Gastroesophageal sphincter (tissue), 4 donors: ENCODE measurements around the gene SPAST. TPM values are rescaled to one million over a fixed set of nuclear protein-coding genes. Genes with fewer than 3 reads are reported as not detected.
"Not testable (repeated sequence)": the region's sequence is repeated elsewhere in the genome, so short reads cannot be mapped to it uniquely, and the experiment has no call there.

Experiments used
- ATAC-seq: fragments of 150-250 bp; one replicate; pipeline ENCODE4 v1.9.1; 2016; ENCODE audit warnings: mild to moderate bottlenecking, moderate library complexity
- H3K27ac ChIP-seq, 4 donors: fragments of 200-600 bp; sonication (generic) in 3 of 4; 1 replicate in 3 of 4; 2 replicates in 1 of 4; pipeline ENCODE4 v1.5.1; 2016 to 2019
- H3K27me3 ChIP-seq: fragments of 200-600 bp; sonication (generic); one replicate; pipeline ENCODE4 v1.5.1; 2019
- H3K36me3 ChIP-seq, 2 donors: fragments of 200-600 bp; sonication (generic); one replicate each; pipeline ENCODE4 v1.5.1; 2019; ENCODE audit warnings: control low read depth in 1 of 2
- H3K4me1 ChIP-seq, 3 donors: fragments of 200-600 bp; sonication (generic); 1 replicate in 2 of 3; 2 replicates in 1 of 3; pipeline ENCODE4 v1.5.1; 2016 to 2019; ENCODE audit warnings: control low read depth in 2 of 3
- H3K4me3 ChIP-seq, 2 donors: fragments of 200-600 bp; sonication (generic); one replicate each; pipeline ENCODE4 v1.5.1; 2019; ENCODE audit warnings: mild to moderate bottlenecking in 1 of 2, moderate library complexity in 1 of 2
- H3K9me3 ChIP-seq, 3 donors: fragments of 200-600 bp; sonication (generic); one replicate each; pipeline ENCODE4 v1.5.1; 2017 to 2019; ENCODE audit warnings: control low read depth in 2 of 3
- CTCF ChIP-seq, 4 experiments: fragments of 200-600 bp in 2 of 4; fragments of 450-650 bp in 2 of 4; sonication (generic) in 1 of 4; IDR thresholded peaks; one replicate each; pipeline ENCODE4 v1.5.1; 2017 to 2019; ENCODE audit warnings: antibody characterized with exemption in 4 of 4, mild to moderate bottlenecking in 2 of 4, moderate library complexity in 2 of 4
- EP300 ChIP-seq: sonication (generic); formaldehyde crosslinking; IDR thresholded peaks from one replicate; pipeline ENCODE4 v1.6.1; 2017; ENCODE audit warnings: antibody characterized with exemption, mild to moderate bottlenecking
- POLR2A ChIP-seq, 2 donors: fragments of 450-650 bp; IDR thresholded peaks; one replicate each; pipeline ENCODE4 v1.6.1; 2017; ENCODE audit warnings: antibody characterized with exemption in 2 of 2, mild to moderate bottlenecking in 2 of 2, moderate library complexity in 1 of 2
- POLR2AphosphoS5 ChIP-seq: sonication (generic); formaldehyde crosslinking; IDR thresholded peaks from one replicate; pipeline ENCODE4 v1.6.1; 2017; ENCODE audit warnings: antibody characterized with exemption
- WGBS, 2 donors: methylation state at CpG; one replicate each; pipeline ENCODE4 v1.1.5; 2018; ENCODE audit warnings: low coverage in 1 of 2; 5-methylcytosine and 5-hydroxymethylcytosine counted together
- total RNA-seq, 4 donors: library from RNA; depleted of rRNA; stranded (reverse); fragments of >200 nt; gene quantifications; one replicate each; pipeline ENCODE4 v1.1.0, GENCODE V29; 2016

Gene SPAST
- total RNA-seq, 4 donors from 2014 or later: 14.7 to 24.6 (median 15.6) TPM

DNA sequence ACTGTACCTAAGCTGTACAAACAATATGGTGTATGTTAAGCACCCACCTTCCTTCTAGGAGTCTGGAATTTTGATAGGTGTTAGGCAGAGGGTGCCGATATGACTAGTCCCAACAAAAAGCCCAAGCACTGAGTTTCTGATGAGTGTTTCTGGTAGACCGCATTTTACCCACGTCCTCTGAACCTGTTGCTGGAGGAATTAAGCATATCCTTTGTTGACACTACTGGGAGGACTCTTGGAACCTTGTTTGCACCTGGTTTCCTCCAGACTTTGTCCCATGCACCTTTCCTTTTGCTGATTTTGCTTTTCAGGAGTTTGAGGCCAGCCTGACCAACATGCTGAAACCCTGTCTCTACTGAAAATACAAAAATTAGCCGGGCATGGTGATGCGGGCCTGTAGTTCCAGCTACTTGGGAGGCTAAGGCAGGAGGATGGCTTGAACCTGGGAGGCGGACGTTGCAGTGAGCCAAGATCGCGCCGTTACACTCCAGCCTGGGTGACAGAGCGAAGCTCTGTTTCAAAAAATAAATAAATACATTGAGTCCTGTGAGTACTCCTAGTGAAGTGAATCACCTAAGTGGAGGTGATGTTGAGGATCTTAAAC lies 11.4 kb upstream of the SPAST start:
- H3K27ac ChIP-seq: no peak overlapping the region
- no peak for ATAC-seq
- WGBS, 2 donors: 98 to 100% methylated on average over 2 to 6 of the region's 11 CpGs
- TF ChIP-seq EP300 (no peak), POLR2AphosphoS5 (no peak), CTCF (IDR thresholded peaks at IDR 0.05) (no peak), POLR2A (IDR thresholded peaks at IDR 0.05) (no peak)
- H3K27me3 ChIP-seq: no peaks in the 10 kb centered on the region
- no peaks in the 10 kb centered on the region for H3K36me3 ChIP-seq
- no peaks in the 10 kb centered on the region for H3K4me1 ChIP-seq
- no peak overlapping the region for H3K4me3 ChIP-seq
- no peaks in the 10 kb centered on the region for H3K9me3 ChIP-seq

DNA sequence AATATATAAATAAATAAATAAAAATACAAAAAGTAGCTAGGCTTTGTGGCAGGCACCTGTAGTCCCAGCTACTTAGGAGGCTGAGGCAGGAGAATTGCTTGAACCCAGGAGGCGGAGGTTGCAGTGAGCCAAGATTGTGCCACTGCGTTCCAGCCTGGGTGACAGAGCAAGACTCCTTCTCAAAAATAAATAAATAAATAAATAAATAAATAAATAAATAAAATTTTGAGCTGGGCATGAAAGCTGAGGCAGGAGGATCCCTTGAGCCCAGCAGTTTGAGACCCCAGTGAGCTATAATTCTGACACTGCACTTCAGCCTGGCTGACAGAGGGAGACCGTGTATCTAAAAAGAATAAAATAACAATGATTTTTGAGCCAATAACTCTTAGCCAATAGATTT lies 8.8 kb upstream of the SPAST start:
- not testable (repeated sequence) for H3K36me3 ChIP-seq, H3K27me3 ChIP-seq, H3K4me3 ChIP-seq, H3K9me3 ChIP-seq, H3K4me1 ChIP-seq, ATAC-seq, H3K27ac ChIP-seq
- 46 to 66% methylated on average over 2 to 3 of the region's 3 CpGs for WGBS, 2 donors

GRCh38 chr2:32058130-32058529 lies 5.2 kb upstream of the SPAST start:
- Histone ChIP-seq H3K4me1 (peaks cover 0 to 13% (median 3%) of the 10 kb centered on the region in 3 donors), H3K27me3 (no peaks in the 10 kb centered on the region), H3K27ac (no peak overlapping the region), H3K9me3 (no peaks in the 10 kb centered on the region), H3K4me3 (no peak overlapping the region), H3K36me3 (no peaks in the 10 kb centered on the region)
- WGBS, 2 donors: 83 to 94% methylated on average over 2 of the region's 2 CpGs
- TF ChIP-seq CTCF (IDR thresholded peaks at IDR 0.05) (no peak), POLR2AphosphoS5 (no peak), EP300 (no peak)
- ATAC-seq: no peak

DNA sequence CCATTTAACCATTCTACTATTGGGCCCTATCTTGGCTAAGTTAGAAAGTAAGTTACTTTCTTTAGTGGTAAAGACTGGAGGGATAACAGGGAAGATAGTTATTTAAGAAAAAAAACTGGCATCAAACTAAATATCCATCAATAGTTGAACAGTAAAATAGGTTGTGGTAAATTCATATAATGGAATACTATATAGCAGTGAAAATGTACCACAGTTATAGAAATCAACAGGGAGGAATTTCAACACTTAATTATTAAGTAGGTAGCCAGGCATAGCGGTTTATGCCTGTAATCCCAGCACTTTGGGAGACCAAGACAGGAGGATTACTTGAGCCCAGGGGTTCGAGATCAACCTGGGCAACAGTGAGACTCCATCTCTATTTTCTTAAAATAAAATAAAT lies 3.1 kb upstream of the SPAST start:
- H3K27ac ChIP-seq: no peak overlapping the region
- no peak overlapping the region for H3K4me3 ChIP-seq
- no peak for ATAC-seq
- H3K27me3 ChIP-seq: no peaks in the 10 kb centered on the region
- WGBS, 2 donors: 85 to 94% methylated on average over 2 of the region's 2 CpGs
- H3K4me1 ChIP-seq: peaks cover 0 to 22% (median 11%) of the 10 kb centered on the region in 3 donors
- H3K36me3 ChIP-seq: no peaks in the 10 kb centered on the region
- TF ChIP-seq EP300 (no peak), CTCF (IDR thresholded peaks at IDR 0.05) (no peak), POLR2A (IDR thresholded peaks at IDR 0.05) (no peak), POLR2AphosphoS5 (no peak)
- H3K9me3 ChIP-seq: no peaks in the 10 kb centered on the region

GRCh38 chr2:32061430-32061829 lies 1.9 kb upstream of the SPAST start:
- H3K4me1 ChIP-seq: peaks cover 0 to 33% (median 11%) of the 10 kb centered on the region in 3 donors
- no peak overlapping the region for H3K4me3 ChIP-seq
- 82 to 83% methylated on average over 1 to 4 of the region's 8 CpGs for WGBS, 2 donors
- TF ChIP-seq EP300 (no peak), CTCF (IDR thresholded peaks at IDR 0.05) (no peak), POLR2AphosphoS5 (no peak), POLR2A (IDR thresholded peaks at IDR 0.05) (no peak)
- no peaks in the 10 kb centered on the region for H3K9me3 ChIP-seq
- no peak overlapping the region for H3K27ac ChIP-seq
- ATAC-seq: no peak
- peaks cover 0 to 2% of the 10 kb centered on the region in 2 donors for H3K36me3 ChIP-seq
- no peaks in the 10 kb centered on the region for H3K27me3 ChIP-seq
